ENCODE measurements around the gene XPC. TPM values are rescaled to one million over a fixed set of nuclear protein-coding genes. Genes with fewer than 3 reads are reported as not detected.

The XPC gene
- polyA plus RNA-seq, 3 donors: 13.4 to 22.0 (median 15.5) TPM

- no peak overlapping the region for H3K27ac ChIP-seq (ENCODE audit: low read depth in 1 of 2, low read length in 2 of 2)
- H3K9me3 ChIP-seq (replicated peaks in 1 of 2; ENCODE audit: control insufficient read depth in 1 of 2, insufficient read depth in 1 of 2, low read length in 2 of 2): no peaks in the 10 kb centered on the region
- H3K4me3 ChIP-seq (replicated peaks in 1 of 3; ENCODE audit: low read depth in 2 of 3, low read length in 3 of 3): no peak overlapping the region
- WGBS (ENCODE audit: insufficient coverage): 100% methylated on average over 3 of the region's 4 CpGs
- no peak overlapping the region for H2AFZ ChIP-seq (ENCODE audit: insufficient read depth, low read depth, low read length, poor library complexity, severe bottlenecking)
- no peak overlapping the region for H3K9ac ChIP-seq (ENCODE audit: insufficient read depth, low read length, poor library complexity, severe bottlenecking)
- Mint-ChIP-seq H3K4me3 (no peak overlapping the region), H3K36me3 (peaks cover 37 to 40% of the 10 kb centered on the region in 2 donors), H3K27me3 (ENCODE audit: low read depth in 3 of 3) (no peaks in the 10 kb centered on the region), H3K4me1 (peaks cover 13% of the 10 kb centered on the region), H3K27ac (no peak overlapping the region), H3K9me3 (peaks cover 0 to 2% (median 0%) of the 10 kb centered on the region in 7 donors)
- peaks cover 22 to 45% of the 10 kb centered on the region in 2 donors for H3K36me3 ChIP-seq (replicated peaks in 1 of 2; ENCODE audit: control insufficient read depth in 1 of 2, insufficient read depth in 2 of 2, low read length in 2 of 2)
- TF ChIP-seq CTCF (IDR thresholded peaks at IDR 0.05): no peak
- H3K4me1 ChIP-seq (ENCODE audit: control insufficient read depth in 1 of 2, insufficient read depth in 2 of 2, low read length in 2 of 2): peaks cover 9 to 11% of the 10 kb centered on the region in 2 donors
- H3K27me3 ChIP-seq (ENCODE audit: control insufficient read depth in 2 of 2, insufficient read depth in 2 of 2, low read length in 2 of 2): no peaks in the 10 kb centered on the region
- intact Hi-C loops (cut with micrococcal nuclease): loop anchor here in 1 of 2 donors (5.0 kb wide), 2 partner anchors 267 to 582 kb away; no protein-coding TSS in a partner anchor
- no peak overlapping the region for H3K4me2 ChIP-seq (replicated peaks; ENCODE audit: extremely low read depth, low read length, poor library complexity, severe bottlenecking)
- DNase-seq: no peak
- H3K79me2 ChIP-seq (ENCODE audit: insufficient read depth, low read length): peaks cover 5% of the 10 kb centered on the region
- no peaks in the 10 kb centered on the region for H4K20me1 ChIP-seq (ENCODE audit: insufficient read depth, low read length)
These were observed 21.9 kb upstream of the XPC start for GRCh38 chr3:14200276-14200675.

GRCh38 chr3:14199641-14200040 is 21.2 kb upstream of the XPC start:
- Histone ChIP-seq H3K4me1 (ENCODE audit: control insufficient read depth in 1 of 2, insufficient read depth in 2 of 2, low read length in 2 of 2) (peaks cover 3 to 7% of the 10 kb centered on the region in 2 donors), H4K20me1 (ENCODE audit: insufficient read depth, low read length) (no peaks in the 10 kb centered on the region), H3K4me3 (replicated peaks in 1 of 3; ENCODE audit: low read depth in 2 of 3, low read length in 3 of 3) (no peak overlapping the region), H3K79me2 (ENCODE audit: insufficient read depth, low read length) (peaks cover 5% of the 10 kb centered on the region), H3K27ac (ENCODE audit: low read depth in 1 of 2, low read length in 2 of 2) (no peak overlapping the region), H3K4me2 (replicated peaks; ENCODE audit: extremely low read depth, low read length, poor library complexity, severe bottlenecking) (no peak overlapping the region), H3K27me3 (ENCODE audit: control insufficient read depth in 2 of 2, insufficient read depth in 2 of 2, low read length in 2 of 2) (no peaks in the 10 kb centered on the region), H3K9ac (ENCODE audit: insufficient read depth, low read length, poor library complexity, severe bottlenecking) (no peak overlapping the region), H3K9me3 (replicated peaks in 1 of 2; ENCODE audit: control insufficient read depth in 1 of 2, insufficient read depth in 1 of 2, low read length in 2 of 2) (no peaks in the 10 kb centered on the region), H3K36me3 (replicated peaks in 1 of 2; ENCODE audit: control insufficient read depth in 1 of 2, insufficient read depth in 2 of 2, low read length in 2 of 2) (peaks cover 26 to 50% of the 10 kb centered on the region in 2 donors), H2AFZ (ENCODE audit: insufficient read depth, low read depth, low read length, poor library complexity, severe bottlenecking) (no peak overlapping the region)
- Mint-ChIP-seq H3K4me3 (no peak overlapping the region), H3K4me1 (peaks cover 8% of the 10 kb centered on the region), H3K27me3 (ENCODE audit: low read depth in 3 of 3) (no peaks in the 10 kb centered on the region), H3K9me3 (peaks cover 0 to 2% (median 0%) of the 10 kb centered on the region in 7 donors), H3K36me3 (peaks cover 40 to 46% of the 10 kb centered on the region in 2 donors), H3K27ac (no peak overlapping the region)
- intact Hi-C loops (cut with micrococcal nuclease): loop anchor here in 1 of 2 donors (5.0 kb wide), 2 partner anchors 268 to 583 kb away; no protein-coding TSS in a partner anchor
- WGBS (ENCODE audit: insufficient coverage): 100% methylated on average over 3 of the region's 4 CpGs
- no peak for TF ChIP-seq CTCF (IDR thresholded peaks at IDR 0.05)
- DNase-seq: no peak

Measured in CD14-positive monocyte (primary cell).